SK-N-SH (cell line): ENCODE measurements around the gene CHERP.

Experiments used
- CHD2 ChIP-seq: fragments of 150-350 bp; IDR thresholded peaks from 2 replicates; pipeline ENCODE4 v1.6.1; 2018; ENCODE audit warnings: low read length; ENCODE audit not compliant: partially characterized antibody
- GABPA ChIP-seq: IDR thresholded peaks from 2 replicates; pipeline ENCODE4 v1.4.0; 2012; ENCODE audit warnings: low read depth, mild to moderate bottlenecking
- IRF3 ChIP-seq: fragments of 150-350 bp; IDR thresholded peaks from 2 replicates; pipeline ENCODE4 v1.6.1; 2016; ENCODE audit warnings: mild to moderate bottlenecking, low read depth, low read length
- JUND ChIP-seq: IDR thresholded peaks from 2 replicates; pipeline ENCODE4 v1.4.0; 2012

GRCh38 chr19:16476401-16476800 lies 65.8 kb downstream of the CHERP start:
- no peak for TF ChIP-seq CHD2
- TF ChIP-seq GABPA = no peak
- no peak for TF ChIP-seq IRF3
- no peak for TF ChIP-seq JUND
